HG02884 (cell line): ENCODE data around the gene DENND5A.
"Not testable (repeated sequence)": the region's sequence is repeated elsewhere in the genome, so short reads cannot be mapped to it uniquely, and the experiment has no call there.

ENCODE experiments used
- ATAC-seq: cut with Tn5 transposase; IDR thresholded peaks from one replicate; pipeline ENCODE4 v1.9.1; 2021; ENCODE audit warnings: mild to moderate bottlenecking, moderate library complexity; ENCODE audit not compliant: unreplicated experiment

DENND5A gene

GRCh38 chr11:9266132-9266736 is 1.1 kb upstream of the DENND5A start:
- ATAC-seq, result no peak

DNA sequence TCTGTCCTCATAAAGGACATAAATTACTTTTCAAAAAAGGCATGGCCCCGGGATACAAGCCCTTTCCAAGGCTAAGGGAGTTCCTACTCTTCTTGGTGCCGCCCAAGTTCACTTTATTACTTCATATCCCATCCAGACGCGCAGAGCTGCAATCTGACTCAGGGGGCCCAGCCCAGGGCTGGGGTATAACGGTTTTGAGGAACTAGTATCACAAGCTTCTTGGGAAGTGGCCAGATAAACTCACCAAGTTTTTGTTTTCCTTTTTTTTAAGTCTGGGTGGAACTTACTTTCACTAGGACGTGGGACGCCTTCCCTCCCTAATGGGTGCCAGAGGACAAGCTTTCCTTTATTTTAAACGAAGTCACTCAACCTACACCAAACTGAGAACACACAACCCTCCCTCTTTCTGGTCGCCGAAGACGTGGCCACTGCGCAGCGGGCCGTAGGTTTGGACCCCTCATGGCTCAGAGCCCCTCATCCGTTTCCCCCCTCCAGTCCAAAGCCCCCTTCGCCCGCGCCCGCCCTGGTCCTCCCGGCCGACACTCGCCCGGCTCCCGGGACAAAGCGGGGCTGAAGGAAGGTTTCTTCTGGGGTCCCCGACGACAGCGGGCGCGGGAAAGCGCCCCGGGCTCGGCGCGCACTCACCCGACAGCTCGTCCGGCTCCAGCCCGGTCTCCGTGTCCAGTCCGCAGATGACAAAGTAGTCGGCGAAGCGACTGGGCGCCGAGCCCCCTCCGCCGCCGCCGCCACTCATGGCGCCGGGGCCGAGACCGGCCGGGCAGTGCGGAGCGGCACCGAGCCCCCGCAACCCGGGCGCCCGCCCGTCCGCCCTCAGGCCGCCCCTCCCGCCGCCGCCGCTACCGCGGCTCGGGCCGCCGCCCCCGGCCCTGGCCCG is 587 bp downstream of the DENND5A start:
- no peak for ATAC-seq

GRCh38 chr11:9263840-9264315 is 1.3 kb downstream of the DENND5A start:
- peak; percentile 57 for ATAC-seq

DNA sequence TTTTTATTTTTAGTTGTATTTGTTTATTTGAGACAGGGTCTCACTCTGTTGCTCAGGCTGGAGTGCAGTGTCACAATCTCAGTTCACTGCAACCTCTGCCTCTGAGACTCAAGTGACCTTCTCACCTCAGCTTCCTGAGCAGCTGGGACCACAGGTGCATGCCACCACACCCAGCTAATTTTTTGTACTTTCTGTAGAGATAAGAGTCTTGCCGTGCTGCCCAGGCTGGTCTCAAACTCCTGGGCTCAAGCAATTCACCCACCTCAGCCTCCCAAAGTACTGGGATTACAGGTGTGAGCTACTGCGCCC is 4.4 kb downstream of the DENND5A start:
- ATAC-seq, result not testable (repeated sequence)

DNA sequence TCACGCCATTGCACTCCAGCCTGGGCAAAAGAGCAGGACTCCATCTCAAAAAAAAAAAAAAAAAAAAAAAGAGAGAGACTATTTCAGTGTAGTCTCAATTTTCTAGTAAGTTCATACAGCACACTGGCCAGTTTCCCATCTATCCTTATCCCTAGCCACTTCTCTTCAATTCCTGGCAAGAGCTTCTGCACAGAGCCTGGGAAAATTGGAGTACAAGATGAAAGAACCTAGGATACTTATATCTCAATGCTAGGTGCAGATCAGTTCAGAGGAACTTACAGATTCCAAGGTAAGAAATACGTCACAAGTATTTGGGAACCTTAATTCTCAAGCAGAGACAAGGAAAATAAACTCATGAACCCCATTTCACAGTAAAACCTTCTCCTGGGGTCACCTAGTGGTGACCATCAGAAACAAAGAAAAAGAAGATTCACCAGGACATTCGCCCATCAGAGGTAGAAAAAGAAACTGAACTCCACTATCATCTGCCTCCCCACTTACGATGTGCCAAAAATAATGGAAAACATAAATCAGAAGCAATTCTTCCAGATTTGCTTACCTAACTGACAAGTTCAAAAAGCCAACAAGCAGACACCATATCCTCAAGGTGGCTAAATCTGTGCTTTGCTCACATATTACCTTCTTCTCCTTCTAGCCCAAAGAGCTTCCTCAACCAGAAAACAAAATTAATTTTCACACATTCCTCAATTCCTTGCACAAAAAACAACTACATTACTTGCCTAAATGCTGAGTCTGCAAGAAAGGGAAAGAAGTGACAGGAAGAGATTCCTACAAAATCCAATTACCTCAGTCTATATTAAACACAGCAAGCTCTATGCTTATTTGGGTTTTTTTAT is 4.9 kb downstream of the DENND5A start:
- ATAC-seq, result no peak

DNA sequence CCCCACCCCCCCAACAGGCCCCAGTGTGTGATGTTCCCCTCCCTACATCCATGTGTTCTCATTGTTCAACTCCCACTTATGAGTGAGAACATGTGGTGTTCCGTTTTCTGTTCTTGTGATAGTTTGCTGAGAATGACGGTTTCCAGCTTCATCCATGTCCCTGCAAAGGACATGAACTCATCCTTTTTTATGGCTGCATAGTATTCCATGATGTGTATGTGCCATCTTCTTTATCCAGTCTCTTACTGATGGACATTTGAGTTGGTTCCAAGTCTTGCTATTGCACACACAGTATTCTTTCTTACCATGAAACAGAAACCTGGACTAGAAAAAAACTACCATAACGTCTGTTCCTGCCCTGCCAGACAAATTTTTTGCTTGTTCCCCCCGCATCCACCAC is 6.9 kb downstream of the DENND5A start:
- ATAC-seq, result not testable (repeated sequence)

GRCh38 chr11:9254416-9254815 is 10.7 kb downstream of the DENND5A start:
- ATAC-seq, result no peak

- ATAC-seq, result no peak
These were observed 12.1 kb downstream of the DENND5A start for GRCh38 chr11:9253086-9253485.

DNA sequence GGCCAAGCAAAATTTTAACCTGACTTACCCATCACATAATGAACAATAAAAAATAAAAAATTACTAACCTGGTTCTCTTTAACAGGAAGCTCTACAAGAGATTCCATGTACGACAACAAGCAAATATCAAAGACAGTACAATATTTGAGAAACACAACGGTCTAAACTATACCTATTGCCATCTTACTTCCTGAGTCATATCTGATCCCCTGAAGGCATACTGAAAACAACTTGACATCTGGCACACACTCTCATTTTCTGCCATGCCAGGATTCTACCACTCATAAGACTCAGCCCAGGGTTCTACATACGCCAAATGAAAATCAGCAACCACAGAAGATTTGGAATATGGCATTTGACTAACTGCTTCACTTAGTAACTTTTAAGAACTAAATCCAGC is 13.8 kb downstream of the DENND5A start:
- ATAC-seq, result no peak

DNA sequence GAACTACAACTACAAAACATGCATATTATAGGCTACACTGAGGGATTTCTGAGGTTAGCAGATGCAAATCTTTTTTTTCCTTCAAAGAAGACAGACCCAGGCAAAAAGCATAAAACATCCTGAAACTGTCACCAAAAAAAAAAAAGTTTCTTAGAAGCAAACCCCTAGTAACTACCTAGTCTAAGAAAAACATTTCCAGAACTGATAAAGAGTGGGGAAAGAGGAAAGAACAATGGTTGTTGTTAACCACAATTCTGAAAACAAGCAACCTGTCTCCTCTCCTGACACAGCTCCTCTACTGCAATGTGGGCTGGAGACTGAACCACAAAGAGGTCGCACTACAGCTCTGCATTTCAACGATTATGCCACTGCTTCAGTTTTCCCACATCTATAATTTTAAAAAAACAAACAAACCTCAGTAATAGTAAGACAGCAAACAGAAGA is 15.0 kb downstream of the DENND5A start:
- ATAC-seq, result peak; percentile 76

- ATAC-seq, result no peak
These were observed 15.9 kb downstream of the DENND5A start for GRCh38 chr11:9249252-9249651.

GRCh38 chr11:9247863-9248262 is 17.3 kb downstream of the DENND5A start:
- ATAC-seq, result no peak

GRCh38 chr11:9236242-9236641 is 28.9 kb downstream of the DENND5A start:
- not testable (repeated sequence) for ATAC-seq

DNA sequence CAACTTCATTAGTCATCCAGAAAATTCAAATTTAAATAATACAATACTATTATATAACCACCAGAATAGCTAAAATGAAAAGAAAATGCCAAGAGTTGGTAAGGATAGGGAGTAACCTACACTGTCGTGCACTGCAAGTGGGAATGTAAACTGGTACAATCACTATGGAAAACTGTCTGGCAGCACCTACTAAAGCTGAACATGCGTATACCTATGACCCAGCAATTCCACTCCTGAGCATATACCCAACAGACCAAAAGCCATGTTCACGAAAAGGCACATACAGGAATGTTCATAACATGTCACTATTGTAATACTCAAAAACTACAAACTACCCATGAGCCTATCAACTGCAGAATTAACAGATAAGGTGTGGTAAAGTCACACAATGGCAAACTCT is 32.7 kb downstream of the DENND5A start:
- ATAC-seq, result no peak

- ATAC-seq, result peak; percentile 65
These were observed 33.3 kb downstream of the DENND5A start for GRCh38 chr11:9231848-9232177.

DNA sequence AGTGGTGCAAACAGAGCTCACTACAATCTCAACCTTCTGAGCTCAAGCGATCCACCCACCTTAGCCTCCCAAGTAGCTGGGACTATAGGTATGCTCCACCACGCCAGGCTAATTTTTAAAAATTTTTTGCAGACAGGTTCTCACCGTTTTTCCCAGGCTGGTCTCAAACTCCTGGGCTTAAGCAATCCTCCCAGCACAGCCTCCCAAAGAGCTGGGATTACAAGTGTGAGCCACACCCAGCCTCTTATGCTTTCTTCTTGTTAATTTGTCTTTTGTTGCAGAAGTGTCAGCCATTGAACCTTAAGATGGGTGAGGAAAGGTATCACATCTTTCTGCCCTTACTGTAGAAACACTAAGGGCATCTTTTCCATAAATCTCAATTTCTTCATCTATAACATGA is 34.9 kb downstream of the DENND5A start:
- ATAC-seq, result no peak

DNA sequence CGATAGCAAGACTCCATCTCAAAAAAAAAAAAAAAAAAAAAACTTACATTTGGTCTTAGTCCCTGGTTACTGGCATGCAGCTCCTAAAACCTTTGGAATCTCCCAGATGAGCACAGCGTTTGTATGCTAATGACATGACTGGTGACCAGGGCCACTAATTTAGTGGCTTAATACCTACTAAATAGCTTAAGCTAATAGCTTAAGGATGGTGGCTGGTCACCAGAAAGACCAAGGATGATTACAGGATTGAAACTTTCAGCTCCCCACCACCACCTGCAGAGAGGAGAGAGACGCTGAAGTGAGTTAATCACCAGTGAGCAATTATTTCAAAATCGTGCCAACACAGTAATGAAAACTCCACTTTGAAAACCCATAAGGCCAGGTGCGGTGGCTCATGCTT is 37.1 kb downstream of the DENND5A start:
- no peak for ATAC-seq

- no peak for ATAC-seq
These were observed 39.3 kb downstream of the DENND5A start for GRCh38 chr11:9225748-9226298.

- ATAC-seq, result no peak
These were observed 42.5 kb downstream of the DENND5A start for GRCh38 chr11:9222654-9223053.

- not testable (repeated sequence) for ATAC-seq
These were observed 44.3 kb downstream of the DENND5A start for GRCh38 chr11:9220853-9221252.

DNA sequence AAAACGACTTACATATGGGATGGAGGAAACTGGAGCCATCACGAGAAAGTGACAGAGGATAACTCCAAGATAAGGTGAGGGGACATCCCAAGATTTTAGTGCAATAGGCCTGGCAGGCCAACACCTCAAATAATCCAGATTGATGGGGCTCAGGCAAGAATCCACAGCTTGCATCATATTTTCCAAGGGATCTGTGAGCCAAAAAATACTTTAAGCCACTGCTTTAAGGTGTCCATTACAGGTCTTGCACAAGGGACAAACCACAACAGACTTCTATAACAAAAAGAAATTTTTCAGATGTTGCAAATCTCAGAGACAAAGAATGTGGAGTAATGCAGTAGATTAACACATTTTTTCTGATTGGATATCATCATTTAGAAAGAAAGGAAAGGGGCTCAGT is 45.6 kb downstream of the DENND5A start:
- no peak for ATAC-seq
